Endothelial cell of umbilical vein (primary cell): ENCODE measurements around the gene PDE6B.

Source experiments
- CTCF ChIP-seq, 2 donors: IDR thresholded peaks; 1 replicate in 1 of 2; 2 replicates in 1 of 2; pipeline ENCODE4 v1.5.1; 2011; ENCODE audit warnings: low read length in 2 of 2, mild to moderate bottlenecking in 2 of 2, moderate library complexity in 2 of 2, control low read depth in 1 of 2, inconsistent platforms in 1 of 2, low read depth in 1 of 2; ENCODE audit not compliant: insufficient read depth in 1 of 2; ENCODE audit errors: extremely low read depth in 1 of 2
- EZH2 ChIP-seq: IDR thresholded peaks from 2 replicates; pipeline ENCODE4 v1.6.1; 2012; ENCODE audit warnings: borderline replicate concordance, low read depth, mild to moderate bottlenecking, moderate library complexity, low read length, inconsistent platforms; ENCODE audit not compliant: severe bottlenecking
- FOS ChIP-seq: IDR thresholded peaks from 2 replicates; pipeline ENCODE4 v1.6.1; 2011; ENCODE audit warnings: mild to moderate bottlenecking, low read length, moderate library complexity, borderline replicate concordance; ENCODE audit not compliant: insufficient read depth
- GATA2 ChIP-seq: IDR thresholded peaks from 2 replicates; pipeline ENCODE4 v1.7.0; 2011; ENCODE audit warnings: low read depth, mild to moderate bottlenecking, moderate library complexity, mixed read lengths, low read length; ENCODE audit not compliant: insufficient read length, insufficient read depth
- JUN ChIP-seq: IDR thresholded peaks from 2 replicates; pipeline ENCODE4 v1.6.1; 2011; ENCODE audit warnings: borderline replicate concordance, low read depth; ENCODE audit not compliant: insufficient read length, insufficient read depth
- MYC ChIP-seq: IDR thresholded peaks from one replicate; pipeline ENCODE4 v1.6.1; 2011; ENCODE audit warnings: mild to moderate bottlenecking, low read depth, low read length
- POLR2A ChIP-seq: IDR thresholded peaks from 2 replicates; pipeline ENCODE4 v1.6.1; 2012; ENCODE audit warnings: low read depth, mild to moderate bottlenecking, control low read depth, low read length
- POLR2AphosphoS5 ChIP-seq: IDR thresholded peaks from 2 replicates; pipeline ENCODE4 v1.6.1; 2012; ENCODE audit warnings: low read depth, mild to moderate bottlenecking, control low read depth, low read length, moderate library complexity; ENCODE audit not compliant: insufficient read depth
- TF ChIP-seq, protein P1 (sequence below): IDR thresholded peaks from 2 replicates; pipeline ENCODE4 v1.6.1; 2011; ENCODE audit not compliant: insufficient read depth, insufficient read length

- TF ChIP-seq POLR2A (no peak), CTCF (IDR thresholded peaks at IDR 0.05; ENCODE audit: extremely low read depth in 1 of 2, insufficient read depth in 1 of 2, low read depth in 1 of 2, low read length in 2 of 2) (no peak), POLR2AphosphoS5 (no peak), JUN (no peak), EZH2 (no peak), MYC (no peak), GATA2 (no peak), FOS (no peak)
- TF ChIP-seq, protein P1, sequence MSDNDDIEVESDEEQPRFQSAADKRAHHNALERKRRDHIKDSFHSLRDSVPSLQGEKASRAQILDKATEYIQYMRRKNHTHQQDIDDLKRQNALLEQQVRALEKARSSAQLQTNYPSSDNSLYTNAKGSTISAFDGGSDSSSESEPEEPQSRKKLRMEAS = no peak
Measured at GRCh38 chr4:681736-682451, 56.5 kb downstream of the PDE6B start.
